Small intestine (tissue), 7 donors: ENCODE results near the gene TGDS. TPM values are rescaled to one million over a fixed set of nuclear protein-coding genes. Genes with fewer than 3 reads are reported as not detected.

Experiments
- DNase-seq, 2 donors: peaks; one replicate each; pipeline versions ENCODE4 v3.0.0 to v3.0.0-alpha.2; 2013
- FAIRE-seq: peaks from 2 replicates; lab custom pipeline; 2012; peaks lifted over from hg19 to GRCh38; lab: Jason Lieb, UNC
- H3K27ac ChIP-seq, 3 donors: one replicate each; pipeline ENCODE4 v1.5.1; 2013; ENCODE audit warnings: low read length in 2 of 3, mild to moderate bottlenecking in 2 of 3, control low read depth in 1 of 3, inconsistent platforms in 1 of 3, low read depth in 1 of 3, moderate library complexity in 1 of 3
- H3K27me3 ChIP-seq, 3 donors: one replicate each; pipeline ENCODE4 v1.6.1; 2013; ENCODE audit warnings: low read length in 3 of 3, inconsistent platforms in 1 of 3; ENCODE audit not compliant: control insufficient read depth in 3 of 3, insufficient read depth in 3 of 3
- H3K36me3 ChIP-seq, 3 donors: one replicate each; pipeline ENCODE4 v1.6.1; 2013; ENCODE audit warnings: low read length in 3 of 3, inconsistent platforms in 1 of 3, low read depth in 1 of 3, mild to moderate bottlenecking in 1 of 3, moderate library complexity in 1 of 3; ENCODE audit not compliant: control insufficient read depth in 3 of 3, insufficient read depth in 2 of 3
- H3K4me1 ChIP-seq, 3 donors: one replicate each; pipeline ENCODE4 v1.6.1; 2013; ENCODE audit warnings: low read length in 2 of 3, inconsistent platforms in 1 of 3, low read depth in 1 of 3, mild to moderate bottlenecking in 1 of 3, moderate library complexity in 1 of 3; ENCODE audit not compliant: control insufficient read depth in 3 of 3, insufficient read depth in 2 of 3
- H3K4me3 ChIP-seq, 3 donors: one replicate each; pipeline ENCODE4 v1.5.1; 2013; ENCODE audit warnings: low read length in 3 of 3, control low read depth in 1 of 3, inconsistent platforms in 1 of 3, low read depth in 1 of 3, mild to moderate bottlenecking in 1 of 3, moderate library complexity in 1 of 3
- H3K9me3 ChIP-seq, 2 donors: one replicate each; pipeline ENCODE4 v1.6.1; 2013; ENCODE audit warnings: low read depth in 1 of 2, low read length in 1 of 2; ENCODE audit not compliant: control insufficient read depth in 2 of 2, insufficient read depth in 1 of 2
- WGBS, 3 donors: extraction: QIAGEN DNeasy Blood & Tissue Kit; methylation state at CpG; one replicate each; pipeline ENCODE4 v1.1.7; 2013; 5-methylcytosine and 5-hydroxymethylcytosine counted together
- polyA plus RNA-seq, 4 donors: library from polyadenylated mRNA; stranded (reverse) in 3 of 4; unstranded in 1 of 4; fragments of 200-250 nt in 3 of 4; fragments of 120-200 nt in 1 of 4; gene quantifications; one replicate each; pipeline versions ENCODE4 v1.2.1 to v1.2.3, GENCODE V29; 2013
- donor health status: healthy with polysubstance abuse.
- donor health status: control.
- donor health status: control.
- donor health status: Bipolar disorder and iron deficiency.
- donor health status: healthy.

TGDS gene
- polyA plus RNA-seq, 4 donors, result 10.3 to 22.2 (median 12.0) TPM

- Histone ChIP-seq H3K4me3 (no peak overlapping the region), H3K27me3 (no peaks in the 10 kb centered on the region), H3K36me3 (peaks cover 13 to 28% (median 22%) of the 10 kb centered on the region in 3 donors), H3K9me3 (no peaks in the 10 kb centered on the region), H3K27ac (no peak overlapping the region), H3K4me1 (no peaks in the 10 kb centered on the region)
- 92 to 98% (median 97%) methylated on average over 3 of the region's 3 CpGs for WGBS, 3 donors
- FAIRE-seq (no peak), DNase-seq (no peak)
Observed at GRCh38 chr13:94569615-94570014, 26.3 kb downstream of the TGDS start.

- DNase-seq (no peak), FAIRE-seq (no peak)
- Histone ChIP-seq H3K27ac (no peak overlapping the region), H3K9me3 (no peaks in the 10 kb centered on the region), H3K4me3 (no peak overlapping the region), H3K36me3 (peaks cover 13 to 25% (median 19%) of the 10 kb centered on the region in 3 donors), H3K4me1 (no peaks in the 10 kb centered on the region), H3K27me3 (no peaks in the 10 kb centered on the region)
- WGBS, 3 donors, result 97 to 100% (median 98%) methylated on average over 1 of the region's 1 CpG
Observed at GRCh38 chr13:94568443-94568842, 27.5 kb downstream of the TGDS start.

- Histone ChIP-seq H3K9me3 (no peaks in the 10 kb centered on the region), H3K27ac (no peak overlapping the region), H3K4me3 (no peak overlapping the region), H3K4me1 (no peaks in the 10 kb centered on the region), H3K36me3 (peaks cover 10 to 20% (median 13%) of the 10 kb centered on the region in 3 donors), H3K27me3 (no peaks in the 10 kb centered on the region)
- 95 to 98% (median 96%) methylated on average over 3 of the region's 3 CpGs for WGBS, 3 donors
- FAIRE-seq (no peak), DNase-seq (no peak)
Observed at GRCh38 chr13:94567581-94567980, 28.4 kb downstream of the TGDS start.

- Histone ChIP-seq H3K4me3 (no peak overlapping the region), H3K9me3 (no peaks in the 10 kb centered on the region), H3K27ac (no peak overlapping the region), H3K4me1 (no peaks in the 10 kb centered on the region), H3K36me3 (peaks cover 0 to 2% (median 0%) of the 10 kb centered on the region in 3 donors), H3K27me3 (no peaks in the 10 kb centered on the region)
- DNase-seq (no peak), FAIRE-seq (no peak)
- WGBS, 3 donors, result 92 to 96% (median 92%) methylated on average over 3 of the region's 3 CpGs
Observed at GRCh38 chr13:94561126-94561525, 34.8 kb downstream of the TGDS start.

- H3K4me3 ChIP-seq, result no peak overlapping the region
- WGBS, 3 donors, result 75 to 76% (median 75%) methylated on average over 2 of the region's 2 CpGs
- no peak overlapping the region for H3K27ac ChIP-seq
- no peaks in the 10 kb centered on the region for H3K4me1 ChIP-seq
- DNase-seq, result no peak
- no peaks in the 10 kb centered on the region for H3K9me3 ChIP-seq
- H3K27me3 ChIP-seq, result no peaks in the 10 kb centered on the region
- H3K36me3 ChIP-seq, result peaks cover 0 to 2% (median 0%) of the 10 kb centered on the region in 3 donors
- FAIRE-seq, result no peak
Observed at GRCh38 chr13:94560116-94560515, 35.8 kb downstream of the TGDS start.

GRCh38 chr13:94559222-94559795 lies 36.6 kb downstream of the TGDS start:
- FAIRE-seq (no peak), DNase-seq (no peak)
- Histone ChIP-seq H3K9me3 (no peaks in the 10 kb centered on the region), H3K4me1 (no peaks in the 10 kb centered on the region), H3K27me3 (no peaks in the 10 kb centered on the region), H3K4me3 (no peak overlapping the region), H3K36me3 (peaks cover 0 to 2% (median 0%) of the 10 kb centered on the region in 3 donors), H3K27ac (no peak overlapping the region)
- WGBS, 3 donors, result 81 to 91% (median 91%) methylated on average over 6 of the region's 6 CpGs

GRCh38 chr13:94558716-94559115 lies 37.2 kb downstream of the TGDS start:
- FAIRE-seq, result no peak
- Histone ChIP-seq H3K4me3 (no peak overlapping the region), H3K27ac (no peak overlapping the region), H3K27me3 (no peaks in the 10 kb centered on the region), H3K36me3 (peaks cover 0 to 2% (median 0%) of the 10 kb centered on the region in 3 donors), H3K4me1 (no peaks in the 10 kb centered on the region), H3K9me3 (no peaks in the 10 kb centered on the region)
- WGBS, 3 donors, result 52 to 78% (median 62%) methylated on average over 6 of the region's 6 CpGs
- peak in 1 of 2 donors; percentile 7 for DNase-seq

GRCh38 chr13:94557684-94558235 lies 38.2 kb downstream of the TGDS start:
- no peaks in the 10 kb centered on the region for H3K9me3 ChIP-seq
- DNase-seq, result no peak
- FAIRE-seq, result no peak
- H3K27ac ChIP-seq, result no peak overlapping the region
- 83 to 91% (median 90%) methylated on average over 5 of the region's 5 CpGs for WGBS, 3 donors
- no peak overlapping the region for H3K4me3 ChIP-seq
- no peaks in the 10 kb centered on the region for H3K4me1 ChIP-seq
- no peaks in the 10 kb centered on the region for H3K36me3 ChIP-seq
- H3K27me3 ChIP-seq, result no peaks in the 10 kb centered on the region
